ENCODE measurements around the gene SCYL2.
"Not testable (repeated sequence)": the region's sequence is repeated elsewhere in the genome, so short reads cannot be mapped to it uniquely, and the experiment has no call there.

SCYL2 gene, protein sequence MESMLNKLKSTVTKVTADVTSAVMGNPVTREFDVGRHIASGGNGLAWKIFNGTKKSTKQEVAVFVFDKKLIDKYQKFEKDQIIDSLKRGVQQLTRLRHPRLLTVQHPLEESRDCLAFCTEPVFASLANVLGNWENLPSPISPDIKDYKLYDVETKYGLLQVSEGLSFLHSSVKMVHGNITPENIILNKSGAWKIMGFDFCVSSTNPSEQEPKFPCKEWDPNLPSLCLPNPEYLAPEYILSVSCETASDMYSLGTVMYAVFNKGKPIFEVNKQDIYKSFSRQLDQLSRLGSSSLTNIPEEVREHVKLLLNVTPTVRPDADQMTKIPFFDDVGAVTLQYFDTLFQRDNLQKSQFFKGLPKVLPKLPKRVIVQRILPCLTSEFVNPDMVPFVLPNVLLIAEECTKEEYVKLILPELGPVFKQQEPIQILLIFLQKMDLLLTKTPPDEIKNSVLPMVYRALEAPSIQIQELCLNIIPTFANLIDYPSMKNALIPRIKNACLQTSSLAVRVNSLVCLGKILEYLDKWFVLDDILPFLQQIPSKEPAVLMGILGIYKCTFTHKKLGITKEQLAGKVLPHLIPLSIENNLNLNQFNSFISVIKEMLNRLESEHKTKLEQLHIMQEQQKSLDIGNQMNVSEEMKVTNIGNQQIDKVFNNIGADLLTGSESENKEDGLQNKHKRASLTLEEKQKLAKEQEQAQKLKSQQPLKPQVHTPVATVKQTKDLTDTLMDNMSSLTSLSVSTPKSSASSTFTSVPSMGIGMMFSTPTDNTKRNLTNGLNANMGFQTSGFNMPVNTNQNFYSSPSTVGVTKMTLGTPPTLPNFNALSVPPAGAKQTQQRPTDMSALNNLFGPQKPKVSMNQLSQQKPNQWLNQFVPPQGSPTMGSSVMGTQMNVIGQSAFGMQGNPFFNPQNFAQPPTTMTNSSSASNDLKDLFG

DNA sequence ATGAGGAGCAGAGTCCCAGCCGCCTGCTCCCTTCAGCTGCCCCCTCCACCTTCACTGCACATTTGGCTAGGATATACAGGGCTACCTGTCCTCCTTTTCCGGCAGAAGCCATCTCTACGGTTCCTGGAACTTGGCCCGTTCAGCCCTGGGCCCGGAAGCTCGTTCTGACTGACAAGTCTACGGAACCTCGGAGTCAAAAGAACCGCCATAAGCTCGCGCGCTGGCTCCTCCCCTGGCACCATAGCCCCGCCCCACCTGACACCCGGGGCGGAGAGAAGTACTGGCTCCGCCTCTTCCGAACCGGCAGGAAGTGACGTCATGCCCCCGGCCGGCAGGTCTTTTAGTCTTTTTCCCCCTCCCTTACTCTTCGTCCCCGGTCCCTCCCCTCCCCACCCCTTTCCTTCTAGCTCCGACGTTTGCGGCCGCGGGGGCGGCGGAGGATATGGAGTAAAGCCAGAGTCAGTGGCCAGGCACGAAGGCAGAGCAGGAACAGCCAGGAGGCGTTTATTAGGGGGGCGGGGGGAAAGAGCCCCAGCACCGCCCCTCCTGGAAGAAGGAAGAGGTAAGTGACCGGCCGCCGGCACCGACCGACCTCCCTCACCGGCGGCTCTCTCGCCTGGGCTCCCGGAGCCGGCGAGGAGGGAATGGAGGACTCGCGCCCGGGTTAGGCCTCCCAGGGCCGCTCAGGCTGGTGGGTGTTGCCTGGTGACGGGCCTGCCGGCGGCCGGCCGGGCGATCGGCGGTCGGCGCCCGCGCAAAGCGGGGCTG lies at the start of gene SCYL2, which contains the start of gene DEPDC4:
Gene SCYL2 (plus strand): TSS at position 343 of the 768 bp plus-strand sequence. CDS start 15,794 bp downstream, outside the sequence.
Gene DEPDC4 (minus strand): TSS at position 245 of the 768 bp plus-strand sequence. CDS start 3 bp downstream, at position 242.
- DNase-seq (ENCODE audit: low read depth in 2 of 2) = peak; percentile 99
- TF ChIP-seq, protein P1, sequence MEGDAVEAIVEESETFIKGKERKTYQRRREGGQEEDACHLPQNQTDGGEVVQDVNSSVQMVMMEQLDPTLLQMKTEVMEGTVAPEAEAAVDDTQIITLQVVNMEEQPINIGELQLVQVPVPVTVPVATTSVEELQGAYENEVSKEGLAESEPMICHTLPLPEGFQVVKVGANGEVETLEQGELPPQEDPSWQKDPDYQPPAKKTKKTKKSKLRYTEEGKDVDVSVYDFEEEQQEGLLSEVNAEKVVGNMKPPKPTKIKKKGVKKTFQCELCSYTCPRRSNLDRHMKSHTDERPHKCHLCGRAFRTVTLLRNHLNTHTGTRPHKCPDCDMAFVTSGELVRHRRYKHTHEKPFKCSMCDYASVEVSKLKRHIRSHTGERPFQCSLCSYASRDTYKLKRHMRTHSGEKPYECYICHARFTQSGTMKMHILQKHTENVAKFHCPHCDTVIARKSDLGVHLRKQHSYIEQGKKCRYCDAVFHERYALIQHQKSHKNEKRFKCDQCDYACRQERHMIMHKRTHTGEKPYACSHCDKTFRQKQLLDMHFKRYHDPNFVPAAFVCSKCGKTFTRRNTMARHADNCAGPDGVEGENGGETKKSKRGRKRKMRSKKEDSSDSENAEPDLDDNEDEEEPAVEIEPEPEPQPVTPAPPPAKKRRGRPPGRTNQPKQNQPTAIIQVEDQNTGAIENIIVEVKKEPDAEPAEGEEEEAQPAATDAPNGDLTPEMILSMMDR (IDR thresholded peaks at IDR 0.05; ENCODE audit: low read depth, low read length) = no peak
- H3K4me3 ChIP-seq (replicated peaks in 1 of 2; ENCODE audit: low read depth in 2 of 2, low read length in 2 of 2) = peak within 1 kb of the TSS; percentile 85 to 86

DNA sequence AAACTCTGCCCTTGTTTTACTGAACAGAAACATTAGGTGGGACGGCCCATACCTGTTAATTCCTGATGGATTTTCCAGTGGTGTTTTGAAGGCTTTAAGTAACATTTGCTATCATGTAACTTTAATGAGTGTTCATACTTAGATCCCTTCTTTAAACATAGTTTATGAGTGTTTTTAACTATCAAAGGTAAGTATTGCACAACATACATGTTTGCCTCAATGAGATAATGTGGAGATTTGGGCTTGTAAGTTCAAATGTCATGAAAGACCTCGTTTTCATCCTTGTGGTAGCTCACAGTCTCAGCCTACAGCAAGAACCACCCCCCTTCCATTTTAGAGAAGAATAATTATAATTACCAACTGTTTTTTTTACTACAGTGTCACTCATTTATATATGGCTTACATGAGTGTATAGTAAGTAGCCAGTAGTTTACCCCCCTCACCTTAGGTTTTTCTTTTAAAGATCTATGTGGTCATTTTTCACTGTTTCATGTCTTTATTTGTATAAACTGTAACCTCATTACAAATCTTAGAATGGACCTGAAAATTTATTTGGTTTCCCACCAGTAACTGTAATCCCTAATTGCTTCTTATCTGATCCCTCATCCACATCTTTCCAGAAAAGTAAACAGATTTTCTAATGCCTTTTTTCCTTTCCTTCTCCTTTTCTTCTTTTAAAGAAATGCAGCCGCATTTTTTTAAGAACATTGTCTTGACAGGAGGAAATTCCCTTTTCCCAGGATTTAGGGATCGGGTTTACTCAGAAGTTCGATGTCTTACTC lies 47.5 kb upstream of the SCYL2 start:
- no peak overlapping the region for H3K4me3 ChIP-seq (replicated peaks in 1 of 2; ENCODE audit: low read depth in 2 of 2, low read length in 2 of 2)
- TF ChIP-seq, protein P1 (IDR thresholded peaks at IDR 0.05; ENCODE audit: low read depth, low read length) = no peak
- DNase-seq (ENCODE audit: low read depth in 2 of 2) = no peak

DNA sequence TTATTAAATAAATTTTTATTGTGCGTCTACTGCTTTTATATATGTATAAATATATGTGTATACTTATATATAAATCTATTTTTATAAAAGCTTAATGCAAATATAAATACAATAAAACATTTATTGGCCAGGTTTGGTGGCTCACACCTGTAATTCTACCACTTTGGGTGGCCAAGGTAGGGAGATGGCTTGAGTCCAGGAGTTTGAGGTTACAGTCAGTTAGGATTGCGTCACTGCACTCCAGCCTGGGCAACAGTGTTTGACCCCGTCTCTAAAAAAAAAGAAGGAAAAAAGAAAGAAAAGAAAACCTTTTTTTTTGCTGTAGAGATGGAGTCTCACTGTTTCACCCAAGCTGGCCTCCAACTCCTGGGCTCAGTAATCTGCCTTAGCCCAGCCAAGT lies 45.5 kb upstream of the SCYL2 start:
- TF ChIP-seq, protein P1 (IDR thresholded peaks at IDR 0.05; ENCODE audit: low read depth, low read length) = no peak
- H3K4me3 ChIP-seq (replicated peaks in 1 of 2; ENCODE audit: low read depth in 2 of 2, low read length in 2 of 2) = no peak overlapping the region
- no peak for DNase-seq (ENCODE audit: low read depth in 2 of 2)

DNA sequence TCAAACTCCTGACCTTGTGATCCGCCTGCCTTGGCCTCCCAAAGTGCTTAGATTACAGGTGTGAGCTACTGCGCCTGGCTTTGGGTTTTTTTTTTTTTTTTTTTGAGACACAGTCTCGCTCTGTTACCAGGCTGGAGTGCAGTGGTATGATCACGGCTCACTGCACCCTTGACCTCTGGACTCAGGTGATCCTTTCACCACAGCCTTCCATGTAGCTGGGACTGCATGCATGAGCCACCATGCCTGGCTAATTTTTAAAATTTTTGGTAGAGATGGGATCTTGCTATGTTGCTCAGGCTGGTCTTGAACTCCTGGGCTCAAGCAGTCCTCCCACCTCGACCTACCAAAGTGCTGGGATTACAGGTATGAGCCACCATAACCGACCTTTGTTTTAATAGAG lies 44.8 kb upstream of the SCYL2 start:
- H3K4me3 ChIP-seq (replicated peaks in 1 of 2; ENCODE audit: low read depth in 2 of 2, low read length in 2 of 2); DNase-seq (ENCODE audit: low read depth in 2 of 2): not testable (repeated sequence)

DNA sequence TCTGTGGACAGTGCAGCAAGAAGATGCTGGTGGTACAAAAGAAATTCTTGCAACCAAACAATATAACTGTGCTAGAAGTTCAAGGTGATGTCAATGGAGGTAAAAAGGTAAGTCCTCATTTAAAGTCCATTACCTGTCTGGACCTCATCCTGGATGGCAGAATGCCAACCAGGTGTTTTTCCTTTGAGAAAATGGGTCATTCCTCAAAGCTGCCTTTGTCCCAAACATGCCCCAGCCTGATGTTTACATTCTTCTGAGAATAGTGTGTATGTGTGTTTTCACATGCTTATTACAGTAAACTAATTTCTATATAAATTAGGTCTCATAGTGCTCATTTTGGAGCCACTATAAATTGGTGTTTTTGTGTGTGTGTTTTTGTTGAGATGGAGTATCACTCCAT lies 41.5 kb upstream of the SCYL2 start:
- DNase-seq (ENCODE audit: low read depth in 2 of 2) = no peak
- TF ChIP-seq, protein P1 (IDR thresholded peaks at IDR 0.05; ENCODE audit: low read depth, low read length) = no peak
- H3K4me3 ChIP-seq (replicated peaks in 1 of 2; ENCODE audit: low read depth in 2 of 2, low read length in 2 of 2) = no peak overlapping the region

DNA sequence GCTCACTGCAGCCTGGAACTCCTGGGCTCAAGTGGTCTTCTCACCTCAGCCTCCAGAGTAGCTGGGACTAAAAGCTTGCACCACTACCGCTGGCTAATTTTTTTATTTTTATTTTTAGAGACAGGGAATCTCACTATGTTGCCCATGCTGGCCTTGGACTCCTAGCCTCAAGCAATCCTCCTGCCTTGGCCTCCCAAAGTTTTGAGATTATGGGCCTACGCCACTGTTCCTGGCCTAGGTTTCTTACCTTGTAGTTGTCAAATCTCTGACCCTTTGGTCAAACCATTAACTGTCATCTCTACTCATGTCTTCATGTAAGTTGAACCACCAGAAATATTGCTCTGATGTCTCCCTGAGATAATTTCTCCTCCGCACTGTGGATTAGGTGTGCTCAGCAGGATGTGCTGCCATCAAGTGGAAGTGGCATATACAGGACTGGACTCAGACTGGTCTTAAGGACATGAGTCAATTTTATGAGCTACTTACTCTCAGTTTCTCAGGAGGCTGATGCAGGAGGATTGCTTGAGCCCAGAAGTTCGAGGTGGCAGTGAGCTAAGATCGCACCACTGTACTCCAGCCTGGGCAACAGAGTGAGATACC lies 37.8 kb upstream of the SCYL2 start:
- DNase-seq (ENCODE audit: low read depth in 2 of 2) = peak; percentile 21 to 29
- H3K4me3 ChIP-seq (replicated peaks in 1 of 2; ENCODE audit: low read depth in 2 of 2, low read length in 2 of 2) = no peak overlapping the region
- TF ChIP-seq, protein P1 (IDR thresholded peaks at IDR 0.05; ENCODE audit: low read depth, low read length) = no peak
